OCI-M2 (cell line): ENCODE results near the gene CD40.

ENCODE experiments used
- DNase-seq: peaks from one replicate; lab custom pipeline; 2025; ENCODE audit not compliant: unreplicated experiment; lab: John Stamatoyannopoulos, UW

The CD40 gene

GRCh38 chr20:46117704-46118467 lies at the start of gene CD40:
Gene CD40, plus strand, starts transcription at chr20:46118314. Its CDS starts 30 bp downstream, at chr20:46118344.
- DNase-seq, result peak; percentile 65

DNA sequence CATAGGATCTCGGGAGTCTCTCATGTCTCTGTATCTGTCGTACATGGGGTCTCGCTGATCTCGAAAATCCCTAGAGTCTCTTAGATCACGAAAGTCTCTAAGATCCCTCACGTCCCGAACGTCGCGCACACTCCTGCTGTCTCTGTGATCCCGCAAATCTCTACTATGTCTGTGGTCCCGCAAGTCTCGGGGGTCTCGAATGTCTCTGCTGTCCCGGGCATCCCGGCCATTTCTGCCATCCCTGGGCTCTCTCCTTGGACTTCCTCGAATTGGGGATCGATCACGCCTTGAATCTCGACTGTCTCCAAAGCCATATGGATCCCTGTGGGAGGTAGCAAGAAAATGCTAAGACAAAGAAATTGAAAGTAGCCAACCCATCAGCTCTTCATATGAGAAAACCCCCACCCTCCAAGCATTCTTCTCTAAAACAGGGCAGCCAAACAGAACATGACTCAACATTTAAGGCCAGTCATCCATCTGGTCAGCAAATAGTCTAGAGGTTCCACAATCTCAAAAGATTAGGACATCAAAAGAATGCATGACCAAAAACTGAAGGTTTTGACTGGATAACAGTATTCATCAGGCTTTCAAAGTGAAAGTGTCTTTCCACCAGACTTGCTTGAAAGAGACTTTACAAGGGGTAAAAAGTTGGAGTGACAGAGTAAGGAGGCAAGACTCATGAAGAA lies 47.8 kb upstream of the CD40 start:
- DNase-seq, result no peak

- DNase-seq, result no peak
Measured at GRCh38 chr20:46071573-46071972, 46.5 kb upstream of the CD40 start.

GRCh38 chr20:46073024-46073423 lies 45.1 kb upstream of the CD40 start:
- DNase-seq, result no peak

- DNase-seq, result no peak
Measured at GRCh38 chr20:46073443-46073842, 44.7 kb upstream of the CD40 start.

GRCh38 chr20:46074006-46074405 lies 44.1 kb upstream of the CD40 start:
- no peak for DNase-seq

DNA sequence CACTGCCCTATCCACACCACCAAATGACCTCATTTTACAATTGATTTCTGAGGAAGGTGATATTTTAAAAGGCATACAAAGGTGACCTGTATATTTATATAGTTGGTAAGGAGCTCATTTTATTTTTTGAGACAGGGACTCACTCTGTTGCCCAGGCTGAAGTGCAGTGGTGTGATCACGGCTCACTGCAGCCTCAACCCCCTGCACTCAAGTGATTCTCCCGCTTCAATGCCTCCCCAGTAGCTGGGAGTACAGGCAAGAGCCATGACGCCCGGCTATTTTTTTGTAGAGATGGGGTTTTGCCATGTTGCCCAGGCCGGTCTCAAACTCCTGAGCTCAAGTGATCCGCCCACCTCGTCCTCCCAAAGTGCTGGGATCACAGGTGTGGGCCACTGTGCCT lies 41.3 kb upstream of the CD40 start:
- no peak for DNase-seq

- DNase-seq, result no peak
Measured at GRCh38 chr20:46077642-46078305, 40.3 kb upstream of the CD40 start.

GRCh38 chr20:46078954-46079353 lies 39.2 kb upstream of the CD40 start:
- no peak for DNase-seq

- DNase-seq, result no peak
Measured at GRCh38 chr20:46081074-46081473, 37.0 kb upstream of the CD40 start.

DNA sequence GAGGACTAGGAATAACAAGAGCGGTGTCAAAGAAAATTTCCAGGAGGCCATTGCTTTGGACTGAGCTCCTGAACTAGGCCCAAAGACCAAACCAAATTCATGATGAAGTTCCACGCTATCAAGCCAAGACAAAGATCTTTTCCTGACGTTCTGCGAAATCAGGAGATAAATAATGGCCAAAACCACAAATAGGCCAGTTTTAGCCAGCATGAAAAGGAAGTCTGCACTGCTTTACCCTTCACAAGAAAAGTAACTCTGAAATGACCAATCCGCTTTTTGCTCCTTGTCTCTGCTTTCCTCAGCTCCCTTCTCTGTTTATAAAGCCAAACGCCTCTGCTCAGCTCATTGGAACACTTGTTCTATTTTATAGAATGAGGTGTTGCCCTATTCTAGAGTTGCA lies 35.0 kb upstream of the CD40 start:
- DNase-seq, result no peak

DNA sequence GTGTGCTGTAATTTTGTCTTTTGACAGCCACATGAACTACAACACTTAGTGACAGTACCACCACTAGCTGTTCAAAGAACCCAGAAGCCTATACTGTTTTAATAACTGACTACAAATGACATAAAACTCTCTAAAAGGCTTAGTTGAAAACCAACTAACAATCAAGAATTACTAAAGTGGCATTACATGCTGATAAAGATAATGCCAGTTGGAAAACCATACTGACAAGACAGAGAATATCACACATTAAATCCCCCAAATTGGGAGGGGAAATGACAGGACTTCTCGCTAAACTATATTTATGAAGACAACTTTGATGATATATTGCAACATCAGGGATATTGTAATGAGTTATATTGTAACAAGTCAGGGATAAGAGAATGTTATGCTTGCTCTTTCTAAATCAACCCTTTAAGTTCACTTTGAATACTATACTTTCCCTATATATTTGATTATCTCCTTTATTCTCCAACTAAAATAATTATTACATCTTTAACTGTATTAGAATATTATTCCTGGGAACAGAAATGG lies 34.5 kb upstream of the CD40 start:
- no peak for DNase-seq

GRCh38 chr20:46084805-46085178 lies 33.3 kb upstream of the CD40 start:
- no peak for DNase-seq

- DNase-seq, result no peak
Measured at GRCh38 chr20:46085179-46085851, 32.8 kb upstream of the CD40 start.

GRCh38 chr20:46087161-46087560 lies 31.0 kb upstream of the CD40 start:
- DNase-seq, result no peak

DNA sequence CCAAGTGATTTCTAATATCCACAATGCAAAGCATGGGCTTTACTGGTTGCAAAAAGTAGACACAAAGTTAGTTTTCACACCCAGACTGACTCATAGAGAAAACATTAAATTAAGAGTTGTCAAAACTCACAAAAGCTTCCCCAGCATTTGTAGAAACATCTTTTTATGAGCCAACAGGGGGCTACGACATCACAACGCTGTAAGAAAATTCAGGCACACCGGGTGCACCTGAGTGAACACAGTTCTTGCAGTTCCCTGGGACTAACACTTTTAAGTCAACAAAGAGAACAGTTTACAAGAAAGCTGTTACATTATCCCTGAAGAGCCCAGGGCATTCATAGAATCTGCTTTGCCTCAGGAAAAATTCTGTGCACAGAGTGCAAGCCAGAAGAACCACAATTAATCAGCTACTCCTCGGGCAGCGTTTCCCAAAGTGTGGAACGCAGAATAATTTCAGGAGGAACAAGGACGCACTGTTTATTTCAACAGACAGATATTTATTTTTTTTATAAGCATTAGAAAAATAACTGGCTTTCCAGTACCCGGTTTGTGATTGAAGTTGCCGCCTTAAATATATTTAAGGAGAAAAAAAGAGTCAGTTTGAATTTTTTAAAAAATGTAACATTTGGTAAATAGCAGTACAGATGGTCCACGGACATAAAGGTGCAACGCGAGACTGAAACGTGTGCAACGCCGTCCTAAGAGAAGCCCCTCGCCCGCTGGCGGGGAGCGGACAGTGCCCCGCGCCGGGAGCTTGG lies 29.5 kb upstream of the CD40 start:
- no peak for DNase-seq

DNA sequence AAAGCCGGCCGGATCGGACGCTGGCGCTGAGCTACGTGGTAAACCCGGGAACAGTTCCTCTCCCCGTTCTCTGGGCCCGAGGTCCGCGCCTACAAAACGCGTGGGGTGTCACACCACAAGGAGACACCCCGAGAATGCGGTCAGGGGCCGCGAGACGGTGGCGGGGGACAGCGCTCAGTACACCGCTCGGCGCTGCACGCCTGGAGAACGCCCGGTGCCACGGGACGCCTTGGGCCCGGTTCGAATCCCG lies 29.0 kb upstream of the CD40 start:
- no peak for DNase-seq

DNA sequence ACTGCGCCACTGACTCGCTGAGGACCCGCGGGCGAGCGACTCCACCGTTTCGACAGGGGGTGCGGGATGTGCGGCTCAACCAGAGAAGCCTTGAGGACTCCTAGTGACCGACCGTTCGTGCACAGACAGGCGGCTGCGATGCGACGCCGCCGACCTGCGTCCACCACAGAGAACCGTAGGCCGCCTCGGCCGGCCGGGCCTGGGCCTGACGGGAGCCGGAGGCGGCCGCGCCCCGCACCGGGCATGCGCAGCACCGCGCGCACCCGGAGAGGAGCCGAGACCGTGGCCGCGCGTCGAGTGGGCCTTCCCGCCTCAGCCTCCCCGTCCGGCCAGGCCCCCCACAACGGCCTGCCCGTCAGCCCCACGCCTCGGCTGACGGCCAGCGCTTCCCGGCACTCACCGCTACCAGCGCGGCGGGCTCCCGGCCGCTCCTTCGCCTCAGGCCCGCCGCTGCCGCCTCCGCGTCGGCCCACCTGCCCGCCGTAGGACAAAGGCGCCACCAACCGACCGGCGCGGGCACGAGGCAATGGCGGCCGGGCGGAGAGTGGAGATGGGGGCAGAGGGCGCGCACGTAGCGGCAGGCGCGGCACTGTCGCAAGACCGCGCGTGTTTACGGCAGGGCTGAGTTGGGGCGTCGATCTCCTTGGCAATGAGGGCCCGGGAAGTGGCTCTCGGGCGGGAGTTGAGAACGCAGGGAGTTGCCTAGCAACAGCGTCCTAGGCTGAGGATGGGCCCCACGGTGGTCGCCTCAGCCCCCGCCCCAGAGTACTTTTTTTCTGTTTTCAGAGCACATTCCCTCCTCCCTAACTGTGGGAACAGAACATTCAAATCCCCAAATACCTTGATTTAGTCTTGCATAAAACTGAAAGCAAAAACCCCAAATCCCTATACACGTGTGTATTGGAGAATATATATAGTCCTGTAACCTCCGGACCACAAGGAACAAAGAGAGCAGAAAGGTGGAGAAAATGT lies 28.4 kb upstream of the CD40 start, which contains the start of gene NCOA5:
Gene NCOA5, minus strand, starts transcription at position 546 of the 972 bp plus-strand sequence. CDS start 10,538 bp downstream, outside the sequence.
- peak; percentile 88 for DNase-seq
